Caco-2 (cell line): ENCODE data around the gene APAF1. TPM values are rescaled to one million over a fixed set of nuclear protein-coding genes. Genes with fewer than 3 reads are reported as not detected.

Experiments
- BruUV-seq: library from RNA; stranded (reverse); fragments of 400-500 nt; replicated peaks from 2 replicates; lab custom pipeline; 2021; lab: Mats Ljungman, UMichigan
- CTCF ChIA-PET: fragments of 300-600 bp; sonication (Branson Sonifier 250); formaldehyde crosslinking; loops from one replicate; lab custom pipeline; 2022; ENCODE audit warnings: antibody characterized with exemption; lab: Charles Lee
- POLR2A ChIA-PET: fragments of 300-600 bp; sonication (Branson Sonifier 250); formaldehyde crosslinking; loops from one replicate; lab custom pipeline; 2022; ENCODE audit warnings: antibody characterized with exemption; lab: Charles Lee
- DNase-seq, 2 experiments: peaks; one replicate each; pipeline versions ENCODE4 v3.0.0 to v3.0.0-alpha.2; 2020 to 2022
- H3K27me3 ChIP-seq: replicated peaks from 2 replicates; pipeline ENCODE4 v1.6.0; 2011; ENCODE audit warnings: low read length; ENCODE audit not compliant: control insufficient read depth, insufficient read depth
- H3K36me3 ChIP-seq: 2 replicates; pipeline ENCODE4 v1.5.1; 2011; ENCODE audit warnings: low read length; ENCODE audit not compliant: control insufficient read depth, insufficient read depth
- H3K4me1 ChIP-seq: fragments of 250-450 bp; sonication (Bioruptor Pico); 2 replicates; pipeline ENCODE4 v1.5.1; 2020; ENCODE audit warnings: mild to moderate bottlenecking
- H3K4me3 ChIP-seq: 2 replicates; pipeline ENCODE4 v1.5.1; 2011; ENCODE audit warnings: low read depth, mild to moderate bottlenecking, control low read depth, low read length
- H3K9me3 ChIP-seq: fragments of 250-450 bp; sonication (Bioruptor Pico); 2 replicates; pipeline ENCODE4 v1.5.1; 2020; ENCODE audit warnings: mild to moderate bottlenecking, moderate library complexity
- H3K27ac Mint-ChIP-seq: one replicate; pipeline ENCODE4 v1.8.0; 2022; ENCODE audit warnings: mixed read lengths; ENCODE audit not compliant: unreplicated experiment
- H3K27me3 Mint-ChIP-seq: one replicate; pipeline ENCODE4 v1.8.0; 2022; ENCODE audit warnings: mixed read lengths; ENCODE audit not compliant: insufficient read depth, unreplicated experiment
- H3K36me3 Mint-ChIP-seq: one replicate; pipeline ENCODE4 v1.8.0; 2022; ENCODE audit warnings: mild to moderate bottlenecking, mixed read lengths; ENCODE audit not compliant: insufficient read depth, unreplicated experiment
- H3K4me1 Mint-ChIP-seq: one replicate; pipeline ENCODE4 v1.8.0; 2022; ENCODE audit warnings: low read depth, mixed read lengths; ENCODE audit not compliant: unreplicated experiment
- H3K4me3 Mint-ChIP-seq: one replicate; pipeline ENCODE4 v1.8.0; 2022; ENCODE audit warnings: mild to moderate bottlenecking, moderate library complexity, mixed read lengths; ENCODE audit not compliant: unreplicated experiment
- H3K9me3 Mint-ChIP-seq: one replicate; pipeline ENCODE4 v1.8.0; 2022; ENCODE audit warnings: mixed read lengths; ENCODE audit not compliant: unreplicated experiment
- CTCF ChIP-seq, 2 experiments: fragments of 200-600 bp in 1 of 2; IDR thresholded peaks; 1 replicate in 1 of 2; 2 replicates in 1 of 2; pipeline versions ENCODE4 v1.5.1 to v1.8.0; 2011 to 2022; ENCODE audit warnings: antibody characterized with exemption in 1 of 2, control low read depth in 1 of 2, inconsistent platforms in 1 of 2, low read depth in 1 of 2, low read length in 1 of 2, mild to moderate bottlenecking in 1 of 2, moderate library complexity in 1 of 2; ENCODE audit not compliant: insufficient read depth in 1 of 2, severe bottlenecking in 1 of 2, unreplicated experiment in 1 of 2
- intact Hi-C: fragments of 100-400 bp; cut with micrococcal nuclease; formaldehyde crosslinking; loops from one replicate; pipeline ENCODE4 v1.10.0; 2022; ENCODE audit not compliant: unreplicated experiment
- total RNA-seq: library from RNA; stranded (reverse); gene quantifications from 2 replicates; pipeline ENCODE4 v1.2.3, GENCODE V29; 2022

APAF1 gene
- total RNA-seq, 1 experiment from 2014 or later = 13.4 TPM

DNA sequence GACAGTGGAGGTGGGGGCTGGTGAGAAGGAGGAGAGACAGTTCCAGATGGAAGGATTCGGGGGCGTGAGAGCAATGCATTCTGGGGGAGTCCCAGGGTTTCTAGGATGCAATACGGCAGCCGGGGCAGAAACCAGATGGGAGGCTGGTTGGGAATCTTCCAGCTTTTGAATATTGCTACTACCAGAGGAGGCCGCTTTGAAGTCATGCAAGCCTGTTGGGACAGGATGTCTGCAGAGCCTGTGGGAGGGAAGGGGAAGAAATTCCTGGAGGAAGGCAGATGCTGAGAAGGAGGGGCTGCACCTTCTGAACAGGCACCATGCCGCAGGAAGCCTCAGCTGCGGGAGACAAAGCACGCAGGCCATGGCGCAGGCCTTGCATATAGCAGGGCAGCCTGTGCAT, 105.4 kb downstream of the APAF1 start:
- BruUV-seq = no TSS peak
- H3K4me1 Mint-ChIP-seq = peaks cover 14% of the 10 kb centered on the region
- peaks cover 20% of the 10 kb centered on the region for H3K27me3 Mint-ChIP-seq
- no peaks in the 10 kb centered on the region for H3K9me3 Mint-ChIP-seq
- no peaks in the 10 kb centered on the region for H3K27me3 ChIP-seq
- H3K4me3 Mint-ChIP-seq = no peak overlapping the region
- H3K9me3 ChIP-seq = no peaks in the 10 kb centered on the region
- H3K4me1 ChIP-seq = peaks cover 10% of the 10 kb centered on the region
- intact Hi-C loops = loop anchor here (5.0 kb wide), 1 partner anchor 247 kb away; no protein-coding TSS in a partner anchor
- no peaks in the 10 kb centered on the region for H3K36me3 ChIP-seq
- DNase-seq = no peak
- no peak overlapping the region for H3K4me3 ChIP-seq
- H3K27ac Mint-ChIP-seq = no peak overlapping the region
- no peaks in the 10 kb centered on the region for H3K36me3 Mint-ChIP-seq
- ChIA-PET CTCF (no interaction called here), POLR2A (no interaction called here)
- TF ChIP-seq CTCF (IDR thresholded peaks at IDR 0.05; ENCODE audit: insufficient read depth in 1 of 2, low read depth in 1 of 2, low read length in 1 of 2, severe bottlenecking in 1 of 2, unreplicated experiment in 1 of 2) = no peak

- no peaks in the 10 kb centered on the region for H3K9me3 Mint-ChIP-seq
- H3K4me3 Mint-ChIP-seq = no peak overlapping the region
- no peak overlapping the region for H3K27ac Mint-ChIP-seq
- BruUV-seq = no TSS peak
- H3K4me1 Mint-ChIP-seq = peaks cover 7% of the 10 kb centered on the region
- peaks cover 14% of the 10 kb centered on the region for H3K27me3 Mint-ChIP-seq
- Histone ChIP-seq H3K27me3 (no peaks in the 10 kb centered on the region), H3K9me3 (no peaks in the 10 kb centered on the region), H3K4me3 (no peak overlapping the region), H3K4me1 (peaks cover 10% of the 10 kb centered on the region), H3K36me3 (no peaks in the 10 kb centered on the region)
- CTCF ChIA-PET = no interaction called here
- TF ChIP-seq CTCF (IDR thresholded peaks at IDR 0.05; ENCODE audit: insufficient read depth in 1 of 2, low read depth in 1 of 2, low read length in 1 of 2, severe bottlenecking in 1 of 2, unreplicated experiment in 1 of 2) = no peak
- POLR2A ChIA-PET = no interaction called here
- no peaks in the 10 kb centered on the region for H3K36me3 Mint-ChIP-seq
- DNase-seq = no peak
- intact Hi-C loops = loop anchor here (5.0 kb wide), 1 partner anchor 246 kb away; no protein-coding TSS in a partner anchor
Measured at GRCh38 chr12:98751580-98752115, 106.6 kb downstream of the APAF1 start.

GRCh38 chr12:98752726-98753125, 107.6 kb downstream of the APAF1 start:
- ChIA-PET CTCF (no interaction called here), POLR2A (no interaction called here)
- H3K27me3 Mint-ChIP-seq = peaks cover 9% of the 10 kb centered on the region
- H3K9me3 Mint-ChIP-seq = no peaks in the 10 kb centered on the region
- H3K36me3 Mint-ChIP-seq = no peaks in the 10 kb centered on the region
- no peak for DNase-seq
- H3K4me3 Mint-ChIP-seq = no peak overlapping the region
- no peaks in the 10 kb centered on the region for H3K9me3 ChIP-seq
- no peak overlapping the region for H3K27ac Mint-ChIP-seq
- BruUV-seq = no TSS peak
- no peak for TF ChIP-seq CTCF (IDR thresholded peaks at IDR 0.05; ENCODE audit: insufficient read depth in 1 of 2, low read depth in 1 of 2, low read length in 1 of 2, severe bottlenecking in 1 of 2, unreplicated experiment in 1 of 2)
- intact Hi-C loops = loop anchor here (5.0 kb wide), 1 partner anchor 245 kb away; no protein-coding TSS in a partner anchor
- no peaks in the 10 kb centered on the region for H3K27me3 ChIP-seq
- peaks cover 7% of the 10 kb centered on the region for H3K4me1 Mint-ChIP-seq
- H3K36me3 ChIP-seq = no peaks in the 10 kb centered on the region
- H3K4me3 ChIP-seq = no peak overlapping the region
- H3K4me1 ChIP-seq = peaks cover 10% of the 10 kb centered on the region
